DOHH2 (cell line): ENCODE results near the gene CDH2.

Source experiments
- H3F3A ChIP-seq: fragments of 200-600 bp; sonication (generic), shearing (Covaris generic); 2 replicates; pipeline ENCODE4 v1.6.0; 2016; ENCODE audit warnings: antibody characterized with exemption, mild to moderate bottlenecking; ENCODE audit not compliant: control insufficient read depth, insufficient read depth
- H3K27ac ChIP-seq: fragments of 200-600 bp; sonication (generic); 2 replicates; pipeline ENCODE4 v1.5.1; 2014; ENCODE audit warnings: low read depth, mild to moderate bottlenecking, low read length, moderate library complexity
- H3K27me3 ChIP-seq: fragments of 200-600 bp; sonication (generic); 2 replicates; pipeline ENCODE4 v1.6.1; 2014; ENCODE audit warnings: mild to moderate bottlenecking, low read length, mixed read lengths; ENCODE audit not compliant: control insufficient read depth
- H3K36me3 ChIP-seq: fragments of 200-600 bp; sonication (generic); 2 replicates; pipeline ENCODE4 v1.6.1; 2014; ENCODE audit warnings: mild to moderate bottlenecking, low read length, moderate library complexity, mixed read lengths; ENCODE audit not compliant: control insufficient read depth
- H3K4me1 ChIP-seq: fragments of 200-600 bp; sonication (generic); 2 replicates; pipeline ENCODE4 v1.6.1; 2014; ENCODE audit warnings: mild to moderate bottlenecking, low read length, mixed read lengths; ENCODE audit not compliant: control insufficient read depth
- H3K4me2 ChIP-seq: fragments of 200-600 bp; sonication (generic); 2 replicates; pipeline ENCODE4 v1.6.0; 2014; ENCODE audit warnings: mild to moderate bottlenecking, low read length, moderate library complexity
- H3K4me3 ChIP-seq: fragments of 200-600 bp; sonication (generic); 2 replicates; pipeline ENCODE4 v1.5.1; 2014; ENCODE audit warnings: mild to moderate bottlenecking, low read length, mixed read lengths
- H3K79me2 ChIP-seq: fragments of 200-600 bp; sonication (generic); 2 replicates; pipeline ENCODE4 v1.6.1; 2014; ENCODE audit warnings: mild to moderate bottlenecking, low read length, mixed read lengths; ENCODE audit not compliant: control insufficient read depth
- H3K9me2 ChIP-seq: fragments of 200-600 bp; sonication (generic); replicated peaks from 2 replicates; pipeline ENCODE4 v1.6.1; 2014; ENCODE audit warnings: mild to moderate bottlenecking, low read length, mixed read lengths; ENCODE audit not compliant: control insufficient read depth
- H3K9me3 ChIP-seq: fragments of 200-600 bp; sonication (generic); 2 replicates; pipeline ENCODE4 v1.6.1; 2014; ENCODE audit warnings: antibody characterized with exemption, low read length, mixed read lengths; ENCODE audit not compliant: control insufficient read depth, insufficient read depth
- H4K20me1 ChIP-seq: fragments of 200-600 bp; sonication (generic); 2 replicates; pipeline ENCODE4 v1.6.0; 2014; ENCODE audit warnings: low read depth, mild to moderate bottlenecking, antibody characterized with exemption, low read length, moderate library complexity; ENCODE audit not compliant: control insufficient read depth, insufficient read depth
- CTCF ChIP-seq: fragments of 200-600 bp; sonication (generic); IDR thresholded peaks from one replicate; pipeline ENCODE4 v1.5.1; 2014; ENCODE audit warnings: antibody characterized with exemption, mild to moderate bottlenecking, low read depth, low read length; ENCODE audit not compliant: poor library complexity, severe bottlenecking
- EZH2phosphoT487 ChIP-seq: fragments of 200-600 bp; sonication (generic); IDR thresholded peaks from 2 replicates; pipeline ENCODE4 v1.6.1; 2017; ENCODE audit warnings: borderline replicate concordance, mild to moderate bottlenecking, antibody characterized with exemption, low read length, moderate library complexity, mixed read lengths

Gene CDH2

GRCh38 chr18:28027755-28028154 is 149.2 kb downstream of the CDH2 start:
- no peak overlapping the region for H3K27ac ChIP-seq
- H3K27me3 ChIP-seq, result no peaks in the 10 kb centered on the region
- H3K79me2 ChIP-seq, result no peaks in the 10 kb centered on the region
- no peaks in the 10 kb centered on the region for H3K9me2 ChIP-seq
- TF ChIP-seq CTCF (no peak), EZH2phosphoT487 (no peak)
- no peak overlapping the region for H3K4me2 ChIP-seq
- H3K4me3 ChIP-seq, result no peak overlapping the region
- no peaks in the 10 kb centered on the region for H3K4me1 ChIP-seq
- no peaks in the 10 kb centered on the region for H3F3A ChIP-seq
- H3K36me3 ChIP-seq, result no peaks in the 10 kb centered on the region
- no peaks in the 10 kb centered on the region for H4K20me1 ChIP-seq
- no peaks in the 10 kb centered on the region for H3K9me3 ChIP-seq

- Histone ChIP-seq H3K79me2 (no peaks in the 10 kb centered on the region), H3K27ac (no peak overlapping the region), H3K27me3 (no peaks in the 10 kb centered on the region), H3K36me3 (no peaks in the 10 kb centered on the region), H3K4me1 (no peaks in the 10 kb centered on the region), H4K20me1 (no peaks in the 10 kb centered on the region), H3F3A (no peaks in the 10 kb centered on the region), H3K4me3 (no peak overlapping the region), H3K9me3 (no peaks in the 10 kb centered on the region), H3K9me2 (no peaks in the 10 kb centered on the region), H3K4me2 (no peak overlapping the region)
- TF ChIP-seq CTCF (no peak), EZH2phosphoT487 (no peak)
Measured at GRCh38 chr18:28019425-28020108, 157.4 kb downstream of the CDH2 start.

GRCh38 chr18:28018351-28018750 is 158.6 kb downstream of the CDH2 start:
- Histone ChIP-seq H3K4me2 (no peak overlapping the region), H3K27ac (no peak overlapping the region), H3K79me2 (no peaks in the 10 kb centered on the region), H3F3A (no peaks in the 10 kb centered on the region), H3K4me1 (no peaks in the 10 kb centered on the region), H3K9me3 (no peaks in the 10 kb centered on the region), H3K9me2 (no peaks in the 10 kb centered on the region), H3K27me3 (no peaks in the 10 kb centered on the region), H4K20me1 (no peaks in the 10 kb centered on the region), H3K4me3 (no peak overlapping the region), H3K36me3 (no peaks in the 10 kb centered on the region)
- TF ChIP-seq EZH2phosphoT487 (no peak), CTCF (no peak)
